ENCODE measurements around the gene TMEM97.

GRCh38 chr17:28340374-28340773 is 21.4 kb downstream of the TMEM97 start:
- TF ChIP-seq, protein P1, sequence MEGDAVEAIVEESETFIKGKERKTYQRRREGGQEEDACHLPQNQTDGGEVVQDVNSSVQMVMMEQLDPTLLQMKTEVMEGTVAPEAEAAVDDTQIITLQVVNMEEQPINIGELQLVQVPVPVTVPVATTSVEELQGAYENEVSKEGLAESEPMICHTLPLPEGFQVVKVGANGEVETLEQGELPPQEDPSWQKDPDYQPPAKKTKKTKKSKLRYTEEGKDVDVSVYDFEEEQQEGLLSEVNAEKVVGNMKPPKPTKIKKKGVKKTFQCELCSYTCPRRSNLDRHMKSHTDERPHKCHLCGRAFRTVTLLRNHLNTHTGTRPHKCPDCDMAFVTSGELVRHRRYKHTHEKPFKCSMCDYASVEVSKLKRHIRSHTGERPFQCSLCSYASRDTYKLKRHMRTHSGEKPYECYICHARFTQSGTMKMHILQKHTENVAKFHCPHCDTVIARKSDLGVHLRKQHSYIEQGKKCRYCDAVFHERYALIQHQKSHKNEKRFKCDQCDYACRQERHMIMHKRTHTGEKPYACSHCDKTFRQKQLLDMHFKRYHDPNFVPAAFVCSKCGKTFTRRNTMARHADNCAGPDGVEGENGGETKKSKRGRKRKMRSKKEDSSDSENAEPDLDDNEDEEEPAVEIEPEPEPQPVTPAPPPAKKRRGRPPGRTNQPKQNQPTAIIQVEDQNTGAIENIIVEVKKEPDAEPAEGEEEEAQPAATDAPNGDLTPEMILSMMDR (IDR thresholded peaks at IDR 0.05), result no peak
- no peak for TF ChIP-seq POLR2A (IDR thresholded peaks at IDR 0.05)
